Suppressor macrophage treated with lipopolysaccharide for 1 hour (primary cell): ENCODE results near the gene ANLN.
"Not testable (repeated sequence)": the region's sequence is repeated elsewhere in the genome, so short reads cannot be mapped to it uniquely, and the experiment has no call there.

Source experiments
- DNase-seq, 3 donors: peaks; one replicate each; pipeline ENCODE4 v3.0.0-alpha.2; 2020 to 2022

The ANLN gene

DNA sequence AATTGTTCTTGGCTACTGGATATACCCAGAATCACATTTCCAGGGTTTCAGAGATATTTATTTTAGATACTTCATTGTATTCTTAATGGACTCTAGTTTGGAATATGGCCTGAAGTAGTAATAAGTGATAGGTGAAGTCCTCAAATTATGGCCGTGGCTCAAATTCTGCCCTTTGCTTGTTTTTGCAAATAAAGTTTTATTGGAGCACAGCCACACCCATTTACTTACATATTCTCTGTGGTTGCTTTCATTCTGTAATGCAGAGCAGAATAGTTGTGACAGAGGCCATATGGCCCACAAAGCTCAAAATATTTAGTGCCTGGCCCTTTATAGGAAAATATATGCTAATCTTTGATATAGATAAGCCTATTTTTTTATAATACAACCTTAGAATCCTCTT is 19.5 kb downstream of the ANLN start:
- no peak for DNase-seq

DNA sequence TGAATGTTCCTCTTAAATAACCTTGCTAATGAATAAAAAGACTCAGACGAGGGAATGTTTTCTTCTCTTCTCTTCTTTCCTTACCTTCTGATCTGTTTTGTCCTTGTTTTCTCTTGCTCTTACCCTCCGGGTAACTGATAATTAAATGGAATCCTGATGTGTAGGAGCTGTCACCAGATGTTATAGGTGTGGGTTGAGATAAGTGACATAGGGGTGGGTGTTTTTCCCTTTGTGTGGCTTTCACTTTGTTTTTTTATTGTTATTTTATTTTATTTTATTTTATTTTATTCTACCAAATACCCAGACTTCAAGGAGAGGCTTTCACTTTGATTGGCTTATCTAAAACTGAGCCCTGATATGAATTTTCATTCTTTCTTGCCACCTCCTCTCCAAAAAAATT is 25.5 kb downstream of the ANLN start:
- no peak for DNase-seq

- DNase-seq, result no peak
Measured at GRCh38 chr7:36416251-36416650, 26.6 kb downstream of the ANLN start.

GRCh38 chr7:36420307-36420706 is 30.6 kb downstream of the ANLN start:
- no peak for DNase-seq

DNA sequence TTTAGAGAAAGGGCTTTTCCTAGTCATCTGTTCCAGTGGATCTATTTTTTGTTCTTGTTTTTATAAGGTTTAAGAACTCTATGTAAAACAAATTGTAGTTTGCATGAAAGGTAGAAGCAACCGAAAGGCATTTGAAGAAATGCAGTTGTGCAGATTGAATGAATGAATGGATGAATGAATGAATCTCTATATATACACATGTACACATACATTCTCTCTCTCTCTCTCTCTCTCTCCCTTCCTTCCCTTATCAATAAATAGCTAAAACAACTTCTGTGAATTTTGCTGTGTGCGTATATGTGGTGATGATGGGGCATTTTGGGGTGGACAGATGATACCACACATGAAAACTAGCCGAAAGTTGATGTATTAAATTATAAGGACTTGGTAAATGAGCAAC is 32.4 kb downstream of the ANLN start:
- no peak for DNase-seq

DNA sequence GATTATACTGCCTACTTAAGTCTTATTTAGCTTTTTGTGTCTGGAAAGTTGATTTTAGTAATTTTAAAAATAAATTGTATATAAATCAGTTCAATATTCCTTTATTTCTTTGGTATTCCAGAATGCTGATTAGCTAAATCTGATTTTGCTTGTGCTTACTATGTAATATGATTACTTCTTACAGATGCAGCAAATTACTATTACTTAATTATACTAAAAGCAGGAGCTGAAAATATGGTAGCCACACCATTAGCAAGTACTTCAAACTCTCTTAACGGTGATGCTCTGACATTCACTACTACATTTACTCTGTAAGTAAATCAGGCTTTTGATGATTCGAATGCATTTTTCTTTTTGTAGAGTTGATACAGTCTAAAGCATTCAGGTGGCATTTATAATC is 34.0 kb downstream of the ANLN start:
- no peak for DNase-seq

- DNase-seq, result no peak
Measured at GRCh38 chr7:36430186-36430585, 40.5 kb downstream of the ANLN start.

DNA sequence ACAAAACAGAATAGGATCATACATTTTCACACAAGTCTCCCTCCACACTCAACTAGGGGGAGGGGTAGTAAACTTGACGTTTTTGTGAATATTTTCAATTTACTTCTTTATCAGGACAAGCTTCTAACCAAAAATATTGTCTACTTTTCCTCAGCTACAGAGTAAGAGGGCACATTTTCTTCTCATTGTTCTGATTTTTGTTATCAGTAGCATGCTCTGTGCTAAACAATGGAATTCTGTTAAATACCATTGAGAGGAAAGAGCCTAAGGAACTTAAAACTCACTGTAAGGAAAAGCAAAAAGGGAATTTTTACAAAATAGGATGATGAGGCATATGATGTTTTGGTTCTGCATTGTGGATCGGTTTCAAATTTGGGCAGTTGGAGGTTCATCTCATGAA is 41.2 kb downstream of the ANLN start:
- no peak for DNase-seq

DNA sequence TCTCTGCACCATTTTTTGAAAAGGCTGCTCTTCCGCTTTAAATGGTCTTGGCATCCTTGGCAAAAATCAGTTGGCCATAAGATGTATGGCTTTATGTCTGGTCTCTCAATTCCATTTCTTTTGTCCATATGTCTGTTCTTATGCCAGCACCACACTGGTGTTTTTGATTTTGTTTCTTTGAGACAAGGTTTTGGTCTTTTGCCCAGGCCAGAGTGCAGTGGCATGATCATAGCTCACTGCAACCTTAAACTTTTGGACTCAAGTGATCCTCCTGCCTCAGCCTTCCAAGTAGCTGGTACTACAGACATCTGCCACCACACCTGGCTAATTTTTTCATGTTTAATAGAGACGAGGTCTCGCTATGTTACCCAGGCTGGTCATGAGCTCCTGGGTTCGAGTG is 48.5 kb downstream of the ANLN start:
- DNase-seq, result no peak

DNA sequence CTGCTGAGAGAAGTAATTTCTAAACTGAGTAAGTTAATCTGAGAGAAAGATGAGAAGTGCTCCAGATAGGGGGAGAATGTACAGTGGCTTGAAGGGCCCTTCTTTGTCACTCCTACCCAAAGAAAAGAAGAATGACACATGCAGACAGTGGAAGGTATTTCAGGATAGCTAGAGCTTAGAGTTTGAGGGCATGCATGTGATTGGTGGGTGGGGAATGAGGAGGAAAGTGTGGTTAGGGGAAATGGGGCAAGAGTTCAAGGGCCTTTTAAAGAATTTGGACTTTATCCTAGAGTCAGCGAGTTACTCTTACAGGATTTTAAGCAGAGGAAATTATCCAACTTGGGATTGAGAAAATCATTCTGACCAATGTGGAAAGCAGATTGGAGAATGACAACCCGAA is 50.0 kb downstream of the ANLN start:
- DNase-seq, result peak in 1 of 3 donors; percentile 5

DNA sequence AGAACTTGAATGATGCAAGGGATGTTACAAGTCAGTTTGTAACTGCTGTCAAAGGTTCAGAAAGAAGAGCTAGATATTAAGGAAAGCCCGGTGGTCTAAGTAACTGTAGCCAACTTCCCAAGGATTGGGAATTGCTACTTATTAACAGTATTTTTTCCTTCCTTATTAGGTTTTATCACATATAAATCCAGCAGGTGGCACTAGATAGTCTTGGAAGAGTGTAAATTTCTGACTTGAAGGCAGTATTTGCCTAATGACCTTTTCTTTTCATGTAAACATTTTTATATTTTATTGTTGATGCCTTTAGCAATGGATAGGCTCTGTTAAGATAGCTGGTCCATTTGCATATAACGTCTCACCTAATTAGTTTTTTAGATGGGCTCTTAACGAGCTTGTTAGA is 51.2 kb downstream of the ANLN start:
- DNase-seq, result peak; percentile 15 to 62 (median 58)

DNA sequence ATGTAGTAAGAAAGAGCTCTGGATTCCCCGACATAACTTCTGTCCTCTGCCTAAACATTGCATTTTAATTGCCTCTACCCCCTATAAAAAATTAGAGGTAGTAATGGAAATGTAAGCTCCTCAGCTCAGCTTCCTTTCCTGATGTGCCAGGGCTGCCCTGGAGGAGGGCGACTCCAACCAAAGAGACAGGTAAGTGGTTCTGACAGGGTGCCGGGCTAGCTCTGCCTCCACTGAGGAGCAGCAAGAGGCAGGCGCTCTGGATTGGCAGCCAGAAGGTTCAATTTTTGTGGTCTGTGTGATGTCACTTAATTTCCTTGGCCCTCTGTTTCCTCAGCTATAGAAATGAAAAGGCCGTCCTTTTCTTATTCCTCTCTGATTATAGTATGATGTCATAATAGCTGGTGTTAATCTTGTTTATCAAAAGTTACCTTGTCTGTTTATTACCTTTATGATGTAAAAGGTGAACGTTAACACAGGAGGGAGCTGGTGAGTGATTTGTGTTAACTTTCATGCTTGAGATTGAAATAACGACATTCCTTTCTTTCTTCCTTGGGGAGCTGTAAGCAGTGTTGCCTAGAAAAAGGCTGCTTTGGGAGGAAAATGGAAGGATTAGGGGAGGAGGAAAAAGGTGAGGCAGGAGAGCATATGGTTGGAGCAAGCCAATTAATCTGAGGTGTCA is 51.8 kb downstream of the ANLN start:
- DNase-seq, result no peak

GRCh38 chr7:36448781-36449379 is 59.2 kb downstream of the ANLN start:
- peak in 1 of 3 donors; percentile 28 for DNase-seq

GRCh38 chr7:36449685-36450084 is 60.0 kb downstream of the ANLN start:
- no peak for DNase-seq

DNA sequence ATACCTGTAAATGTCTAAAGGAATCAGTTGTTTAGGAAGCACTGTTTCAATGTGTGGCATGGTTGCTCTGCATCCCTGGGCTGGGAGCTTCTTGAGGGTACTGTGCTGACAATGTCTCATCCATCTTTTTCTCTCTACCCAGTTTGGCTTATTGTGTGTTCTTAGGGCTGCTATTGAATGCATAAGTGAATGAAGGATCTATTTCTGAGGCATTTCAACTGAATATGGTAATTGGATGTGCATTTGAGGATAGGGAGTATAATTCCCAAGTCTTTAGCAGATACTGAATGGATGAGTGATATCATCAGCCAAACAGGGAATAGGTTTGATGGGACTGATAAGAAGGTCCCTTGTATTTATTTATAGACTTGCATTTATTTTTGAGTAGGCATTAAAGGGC is 64.1 kb downstream of the ANLN start:
- DNase-seq, result no peak

DNA sequence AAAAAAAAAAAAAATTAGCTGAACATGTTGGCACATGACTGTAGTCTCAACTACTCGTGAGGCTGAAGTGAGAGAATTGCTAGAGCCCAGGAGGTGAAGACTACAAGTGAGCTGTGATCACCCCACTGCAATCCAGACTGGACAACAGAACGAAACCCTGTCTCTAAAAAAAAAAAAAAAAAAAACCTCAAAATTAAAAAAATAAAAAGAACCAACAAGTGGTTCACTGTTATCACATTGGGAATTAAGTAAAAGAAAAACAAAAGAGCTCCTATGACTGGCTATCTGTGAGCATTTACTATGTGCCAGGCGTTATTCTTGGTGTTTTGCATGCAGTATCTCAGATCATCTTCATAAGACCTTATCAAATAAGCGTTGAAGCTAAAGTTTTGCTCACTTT is 66.0 kb downstream of the ANLN start:
- DNase-seq, result no peak

GRCh38 chr7:36456138-36456537 is 66.5 kb downstream of the ANLN start:
- DNase-seq, result peak in 2 of 3 donors; percentile 7 to 15

DNA sequence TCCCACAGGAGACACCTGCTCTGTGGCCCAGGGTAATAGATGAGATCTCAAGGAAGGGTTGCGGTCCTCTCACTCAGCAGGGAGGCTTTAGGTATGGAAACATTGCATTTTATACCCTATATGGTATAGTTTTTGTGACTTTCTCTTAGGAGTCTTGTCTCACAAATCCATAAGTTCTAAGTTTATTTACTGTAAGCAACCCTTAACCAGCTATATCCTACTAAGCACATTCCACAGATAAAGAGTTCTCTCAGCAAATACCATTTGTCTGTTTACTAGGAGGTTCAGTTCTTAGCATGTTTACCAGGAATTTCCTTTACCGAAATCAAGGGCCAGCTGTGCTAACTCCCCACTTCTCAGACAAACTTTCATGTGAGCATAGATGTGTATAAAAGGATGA is 66.9 kb downstream of the ANLN start:
- no peak for DNase-seq

DNA sequence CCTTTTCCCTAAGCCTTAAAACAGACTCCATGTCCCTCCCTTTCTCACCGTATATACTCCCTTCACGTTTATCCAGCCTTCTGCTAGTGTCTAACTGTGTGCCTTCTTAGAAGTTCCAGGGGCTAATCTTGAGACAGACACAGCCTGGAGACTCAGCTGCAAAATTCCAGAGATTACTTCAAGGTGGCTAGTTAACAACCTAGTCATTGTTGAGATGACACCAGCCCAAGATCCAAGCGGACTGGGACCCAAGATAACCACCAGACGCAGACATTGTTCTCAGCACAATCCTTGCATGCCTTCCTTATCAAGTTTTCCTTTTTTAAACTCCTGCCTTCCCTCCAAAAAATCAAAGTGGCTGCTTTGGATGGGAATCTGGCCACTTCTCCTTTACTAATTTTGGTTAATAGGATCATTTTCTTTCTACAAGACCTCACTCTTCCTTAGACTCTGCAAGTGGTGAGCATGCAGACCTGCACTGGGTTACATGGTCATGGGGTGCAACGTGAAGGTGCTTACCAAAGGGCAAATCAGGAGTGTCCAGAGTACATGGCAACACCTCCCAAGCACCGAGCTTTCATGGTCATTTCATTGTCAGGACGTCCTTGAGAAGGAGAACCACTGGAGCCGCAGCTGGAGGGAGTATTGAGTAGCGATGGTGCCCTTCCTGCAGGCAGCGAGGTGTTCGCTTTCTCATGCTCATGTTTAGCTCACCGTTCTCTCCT is 69.7 kb downstream of the ANLN start:
- no peak for DNase-seq

DNA sequence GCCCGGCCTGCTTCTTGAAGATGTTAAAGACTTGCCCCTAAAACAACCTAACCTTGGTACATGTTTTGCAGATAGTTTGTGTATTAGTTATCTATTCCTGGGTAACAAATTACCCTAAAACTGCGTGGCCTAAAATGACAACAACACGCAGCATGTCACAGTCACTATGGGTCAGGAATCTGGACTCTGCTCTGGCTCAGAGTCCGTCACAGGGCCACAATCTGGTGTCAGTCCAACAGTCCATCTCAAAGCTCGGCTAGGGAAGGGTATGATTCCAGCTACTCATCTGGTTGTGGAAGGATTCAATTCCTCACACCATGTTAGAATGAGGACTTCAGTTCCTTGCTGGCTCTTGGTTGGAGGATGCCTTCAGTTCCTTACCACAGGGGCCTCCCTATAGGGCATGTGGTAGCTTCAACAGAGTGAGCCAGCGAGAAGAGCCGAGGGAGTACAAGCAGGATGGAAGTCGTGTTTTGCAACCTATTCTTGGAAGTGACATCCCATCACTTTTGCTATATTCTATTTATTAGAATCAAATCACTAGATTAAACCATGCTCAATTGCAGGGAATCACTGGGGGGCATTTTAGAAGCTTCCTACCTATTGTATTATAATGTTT is 71.3 kb downstream of the ANLN start:
- DNase-seq, result no peak

DNA sequence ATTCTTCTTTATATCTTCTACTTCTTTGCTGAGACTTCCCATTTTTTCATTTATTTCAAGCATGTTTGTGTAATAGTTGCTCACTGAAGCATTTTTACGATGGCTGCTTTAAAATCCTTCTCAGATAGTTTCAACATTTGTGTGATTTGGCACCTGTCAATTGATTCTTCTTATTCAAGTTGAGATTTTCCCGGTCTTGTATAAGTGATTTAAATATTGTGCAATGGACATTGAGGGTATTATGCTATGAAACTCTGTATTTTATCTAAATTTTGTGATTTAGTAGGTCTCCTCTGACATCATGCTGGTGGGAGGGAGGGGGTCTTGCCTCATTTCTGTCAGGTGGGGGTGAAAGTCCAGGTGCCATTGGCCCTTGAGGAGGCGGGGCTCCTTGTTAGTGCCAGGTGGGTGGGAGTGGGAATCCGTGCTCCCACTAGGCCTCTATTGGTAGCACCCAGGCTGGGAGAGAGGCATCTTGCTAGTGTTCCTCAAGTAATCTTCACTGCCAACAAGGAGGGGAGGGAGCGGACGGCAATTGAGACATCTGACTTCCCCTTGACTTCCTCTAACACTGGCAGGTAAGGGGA is 73.0 kb downstream of the ANLN start:
- DNase-seq, result no peak

- DNase-seq, result no peak
Measured at GRCh38 chr7:36464271-36464670, 74.6 kb downstream of the ANLN start.

- not testable (repeated sequence) for DNase-seq
Measured at GRCh38 chr7:36466001-36466400, 76.3 kb downstream of the ANLN start.
